MM.1S (cell line): ENCODE measurements around the gene GRIN3A.

Source experiments
- DNase-seq: peaks from one replicate; pipeline ENCODE4 v3.0.0-alpha.2; 2015
- H2AFZ ChIP-seq: fragments of 300-600 bp; sonication (generic); 2 replicates; pipeline ENCODE4 v1.6.0; 2016; ENCODE audit warnings: antibody characterized with exemption, low read length
- H3F3A ChIP-seq: fragments of 300-600 bp; sonication (generic); 2 replicates; pipeline ENCODE4 v1.6.1; 2016; ENCODE audit warnings: mild to moderate bottlenecking, antibody characterized with exemption, low read length, moderate library complexity, mixed read lengths; ENCODE audit not compliant: insufficient read depth
- H3K27ac ChIP-seq: fragments of 300-600 bp; sonication (generic); 2 replicates; pipeline ENCODE4 v1.5.1; 2016; ENCODE audit warnings: mild to moderate bottlenecking, low read length
- H3K27me3 ChIP-seq: fragments of 300-600 bp; sonication (generic); replicated peaks from 2 replicates; pipeline ENCODE4 v1.6.0; 2016; ENCODE audit warnings: low read length; ENCODE audit not compliant: insufficient read depth
- H3K36me3 ChIP-seq: fragments of 300-600 bp; sonication (generic); replicated peaks from 2 replicates; pipeline ENCODE4 v1.6.1; 2016; ENCODE audit warnings: mild to moderate bottlenecking, low read length, mixed read lengths; ENCODE audit not compliant: insufficient read depth
- H3K4me1 ChIP-seq: fragments of 300-600 bp; sonication (generic); 2 replicates; pipeline ENCODE4 v1.6.1; 2016; ENCODE audit warnings: low read length, mixed read lengths
- H3K4me2 ChIP-seq: fragments of 300-600 bp; sonication (generic); 2 replicates; pipeline ENCODE4 v1.6.0; 2016; ENCODE audit warnings: low read depth, low read length
- H3K4me3 ChIP-seq: fragments of 300-600 bp; sonication (generic); 2 replicates; pipeline ENCODE4 v1.5.1; 2016; ENCODE audit warnings: low read length, mixed read lengths
- H3K79me2 ChIP-seq: fragments of 300-600 bp; sonication (generic); 2 replicates; pipeline ENCODE4 v1.6.1; 2016; ENCODE audit warnings: mixed run types, low read length, mixed read lengths
- H3K9ac ChIP-seq: fragments of 300-600 bp; sonication (generic); 2 replicates; pipeline ENCODE4 v1.6.1; 2016; ENCODE audit warnings: low read length, mixed read lengths
- H3K9me2 ChIP-seq: fragments of 300-600 bp; sonication (generic); replicated peaks from 2 replicates; pipeline ENCODE4 v1.6.1; 2016; ENCODE audit warnings: mild to moderate bottlenecking, low read length, mixed read lengths; ENCODE audit not compliant: insufficient read depth
- H3K9me3 ChIP-seq: fragments of 300-600 bp; sonication (generic); replicated peaks from 2 replicates; pipeline ENCODE4 v1.6.1; 2016; ENCODE audit warnings: mild to moderate bottlenecking, low read length, mixed read lengths; ENCODE audit not compliant: insufficient read depth
- H4K20me1 ChIP-seq: fragments of 300-600 bp; sonication (generic); 2 replicates; pipeline ENCODE4 v1.6.1; 2016; ENCODE audit warnings: mild to moderate bottlenecking, low read length, moderate library complexity, mixed read lengths; ENCODE audit not compliant: insufficient read depth
- CTCF ChIP-seq: fragments of 300-600 bp; sonication (generic); IDR thresholded peaks from 2 replicates; pipeline ENCODE4 v1.5.1; 2016; ENCODE audit warnings: antibody characterized with exemption, low read length, mixed read lengths
- EZH2 ChIP-seq: fragments of 300-600 bp; sonication (generic); optimal IDR thresholded peaks from 2 replicates; pipeline ENCODE3; 2017; ENCODE audit warnings: low read depth, mild to moderate bottlenecking, antibody characterized with exemption, low read length, mixed read lengths
- EZH2phosphoT487 ChIP-seq: fragments of 300-600 bp; sonication (generic); IDR thresholded peaks from 2 replicates; pipeline ENCODE4 v1.6.1; 2018; ENCODE audit warnings: antibody characterized with exemption, low read length

Gene GRIN3A

DNA sequence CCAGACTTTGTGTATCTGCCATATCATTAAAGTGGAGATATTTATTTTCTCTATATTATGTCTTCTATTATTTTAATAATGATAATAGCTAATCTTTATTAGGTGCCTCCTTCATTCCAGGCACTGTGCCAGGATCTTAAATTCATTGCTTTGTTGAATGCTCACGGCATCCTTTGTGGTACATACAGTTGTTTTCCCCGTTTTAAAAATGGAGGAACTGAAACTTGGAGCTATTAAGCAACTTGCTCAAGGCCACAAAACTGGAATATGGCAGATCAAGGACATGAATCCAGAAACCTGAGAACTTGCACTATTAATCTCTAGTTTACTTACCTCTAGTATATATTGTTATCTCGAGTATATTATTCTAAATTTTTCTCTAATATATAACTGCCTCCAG is 102.2 kb downstream of the GRIN3A start:
- Histone ChIP-seq H3K4me2 (no peak overlapping the region), H3K27ac (no peak overlapping the region), H3K4me3 (no peak overlapping the region), H3K36me3 (no peaks in the 10 kb centered on the region), H3K27me3 (no peaks in the 10 kb centered on the region), H3F3A (no peaks in the 10 kb centered on the region), H3K79me2 (no peaks in the 10 kb centered on the region), H4K20me1 (no peaks in the 10 kb centered on the region), H3K9me3 (no peaks in the 10 kb centered on the region), H3K9ac (no peak overlapping the region), H3K4me1 (no peaks in the 10 kb centered on the region), H2AFZ (no peak overlapping the region), H3K9me2 (no peaks in the 10 kb centered on the region)
- TF ChIP-seq EZH2phosphoT487 (no peak), CTCF (no peak), EZH2 (no peak)
- no peak for DNase-seq

GRCh38 chr9:101635473-101635872 is 103.0 kb downstream of the GRIN3A start:
- H2AFZ ChIP-seq: no peak overlapping the region
- no peaks in the 10 kb centered on the region for H3K36me3 ChIP-seq
- H3F3A ChIP-seq: no peaks in the 10 kb centered on the region
- no peak overlapping the region for H3K4me2 ChIP-seq
- no peaks in the 10 kb centered on the region for H3K79me2 ChIP-seq
- no peaks in the 10 kb centered on the region for H3K4me1 ChIP-seq
- no peaks in the 10 kb centered on the region for H3K9me3 ChIP-seq
- H4K20me1 ChIP-seq: no peaks in the 10 kb centered on the region
- no peak overlapping the region for H3K4me3 ChIP-seq
- no peak overlapping the region for H3K9ac ChIP-seq
- H3K27ac ChIP-seq: no peak overlapping the region
- DNase-seq: no peak
- no peaks in the 10 kb centered on the region for H3K9me2 ChIP-seq
- no peaks in the 10 kb centered on the region for H3K27me3 ChIP-seq
- no peak for TF ChIP-seq EZH2
- no peak for TF ChIP-seq CTCF

DNA sequence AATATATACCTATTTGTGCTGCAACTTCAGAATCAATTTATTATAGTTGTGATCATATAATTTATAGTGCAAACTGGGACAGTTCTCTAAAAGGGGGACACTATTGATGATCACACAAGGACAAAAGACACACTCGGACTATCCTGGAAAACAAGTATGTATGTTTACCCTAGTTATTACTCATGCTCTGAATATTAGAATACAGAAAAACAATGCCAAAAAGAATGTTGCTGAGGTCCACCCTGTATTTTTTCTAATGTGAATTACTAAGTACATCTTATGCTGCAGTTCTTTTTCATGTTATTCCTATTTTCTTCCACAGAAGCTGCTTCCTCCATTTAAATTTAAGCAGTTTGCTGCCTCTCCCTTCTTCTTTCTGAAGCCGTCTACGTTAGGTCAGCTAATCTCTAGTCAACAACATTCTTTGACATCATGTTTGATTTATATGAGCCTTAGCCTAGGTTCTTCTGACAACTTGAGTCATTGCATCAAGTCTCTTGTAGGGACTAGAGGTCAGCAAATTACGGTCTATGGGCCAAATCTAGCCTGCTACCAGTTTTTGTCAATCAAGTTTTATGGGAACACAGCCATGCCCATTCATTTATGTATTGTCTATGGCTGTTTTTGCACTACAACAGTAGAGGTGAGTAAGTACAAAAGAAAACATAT is 103.6 kb downstream of the GRIN3A start:
- no peaks in the 10 kb centered on the region for H3K36me3 ChIP-seq
- H3K27ac ChIP-seq: no peak overlapping the region
- no peaks in the 10 kb centered on the region for H4K20me1 ChIP-seq
- no peak overlapping the region for H3K4me2 ChIP-seq
- H3K79me2 ChIP-seq: no peaks in the 10 kb centered on the region
- H3K9me2 ChIP-seq: no peaks in the 10 kb centered on the region
- H3K27me3 ChIP-seq: no peaks in the 10 kb centered on the region
- no peaks in the 10 kb centered on the region for H3K4me1 ChIP-seq
- H2AFZ ChIP-seq: no peak overlapping the region
- no peaks in the 10 kb centered on the region for H3K9me3 ChIP-seq
- TF ChIP-seq EZH2 (no peak), EZH2phosphoT487 (no peak), CTCF (no peak)
- H3K4me3 ChIP-seq: no peak overlapping the region
- no peak overlapping the region for H3K9ac ChIP-seq
- no peak for DNase-seq
- H3F3A ChIP-seq: no peaks in the 10 kb centered on the region
